ENCODE data around the gene SIX6. TPM values are rescaled to one million over a fixed set of nuclear protein-coding genes. Genes with fewer than 3 reads are reported as not detected.

SIX6 gene
- total and polyA plus RNA-seq, 7 donors: not detected

GRCh38 chr14:60553808-60554207 is 44.9 kb downstream of the SIX6 start:
- intact Hi-C loops (cut with DNase I): no loop called here
- no peaks in the 10 kb centered on the region for H3K36me3 ChIP-seq
- H3K4me1 ChIP-seq: no peaks in the 10 kb centered on the region
- H3K9me3 ChIP-seq: no peaks in the 10 kb centered on the region
- H3K27ac ChIP-seq: no peak overlapping the region
- H3K4me3 ChIP-seq: no peak overlapping the region
- no peak for DNase-seq
- WGBS, 2 donors: 58% methylated on average over 1 of the region's 1 CpG
- no peak for TF ChIP-seq POLR2A (IDR thresholded peaks at IDR 0.05)
- no peak for TF ChIP-seq EP300 (IDR thresholded peaks at IDR 0.05)
- no peaks in the 10 kb centered on the region for H3K27me3 ChIP-seq

- Histone ChIP-seq H3K27ac (no peak overlapping the region), H3K27me3 (no peaks in the 10 kb centered on the region), H3K9me3 (no peaks in the 10 kb centered on the region), H3K36me3 (no peaks in the 10 kb centered on the region), H3K4me3 (no peak overlapping the region), H3K4me1 (peaks cover 0 to 5% (median 0%) of the 10 kb centered on the region in 4 donors)
- no peak for TF ChIP-seq POLR2AphosphoS5 (IDR thresholded peaks at IDR 0.05)
- peak; percentile 19 to 50 (median 32) for TF ChIP-seq CTCF (IDR thresholded peaks at IDR 0.05)
- DNase-seq: peak; percentile 67
- intact Hi-C loops (cut with DNase I): loop anchor here (2.0 to 5.0 kb wide), 2 partner anchors 211 to 375 kb away; no protein-coding TSS in a partner anchor
- 25 to 32% methylated on average over 7 of the region's 7 CpGs for WGBS, 2 donors
Measured at GRCh38 chr14:60561845-60562746, 53.1 kb downstream of the SIX6 start.

Small RNAs within 50 kb of the gene (small RNA-seq; reads per million reads assigned to genes)
- gene AL049874.4: 0 reads per million in 3 donors

Other genes with a start within 250 kb of the SIX6 start
- 1 to 10 TPM in 1 of 4 donors, under 1 TPM in 2, not detected in 1; 0.16 to 1.6 (median 0.36) TPM for gene C14orf39, start 23.1 kb upstream of the SIX6 start, total RNA-seq
- not detected for gene C14orf39, start 23.1 kb upstream of the SIX6 start, polyA plus RNA-seq
- under 1 TPM in 1 of 4 donors, not detected in 3; 0.71 TPM for gene SIX1, start 140.3 kb downstream of the SIX6 start, total RNA-seq
- under 1 TPM in 1 of 3 donors, not detected in 2; 0.01 TPM for gene SIX1, start 140.3 kb downstream of the SIX6 start, polyA plus RNA-seq
- 1 to 10 TPM; 1.5 to 2.7 (median 1.9) TPM for gene SIX4, start 215.2 kb downstream of the SIX6 start, total RNA-seq
- gene SIX4, start 215.2 kb downstream of the SIX6 start, polyA plus RNA-seq: under 1 TPM in 1 of 3 donors, not detected in 2; 0.10 TPM
- 10 to 100 TPM; 22.4 to 65.0 (median 39.0) TPM for gene MNAT1, start 225.6 kb downstream of the SIX6 start, total RNA-seq
- gene MNAT1, start 225.6 kb downstream of the SIX6 start, polyA plus RNA-seq: 10 to 100 TPM in 2 of 3 donors, 1 to 10 TPM in 1; 9.5 to 12.6 (median 11.6) TPM